ENCODE measurements around the gene RTL10. TPM values are rescaled to one million over a fixed set of nuclear protein-coding genes. Genes with fewer than 3 reads are reported as not detected.
A peak's percentile ranks its signal among the peaks of the same experiment; 100 is the strongest.

RTL10 gene
- total RNA-seq, 4 donors from 2014 or later, result 3.5 to 12.8 (median 5.0) TPM

DNA sequence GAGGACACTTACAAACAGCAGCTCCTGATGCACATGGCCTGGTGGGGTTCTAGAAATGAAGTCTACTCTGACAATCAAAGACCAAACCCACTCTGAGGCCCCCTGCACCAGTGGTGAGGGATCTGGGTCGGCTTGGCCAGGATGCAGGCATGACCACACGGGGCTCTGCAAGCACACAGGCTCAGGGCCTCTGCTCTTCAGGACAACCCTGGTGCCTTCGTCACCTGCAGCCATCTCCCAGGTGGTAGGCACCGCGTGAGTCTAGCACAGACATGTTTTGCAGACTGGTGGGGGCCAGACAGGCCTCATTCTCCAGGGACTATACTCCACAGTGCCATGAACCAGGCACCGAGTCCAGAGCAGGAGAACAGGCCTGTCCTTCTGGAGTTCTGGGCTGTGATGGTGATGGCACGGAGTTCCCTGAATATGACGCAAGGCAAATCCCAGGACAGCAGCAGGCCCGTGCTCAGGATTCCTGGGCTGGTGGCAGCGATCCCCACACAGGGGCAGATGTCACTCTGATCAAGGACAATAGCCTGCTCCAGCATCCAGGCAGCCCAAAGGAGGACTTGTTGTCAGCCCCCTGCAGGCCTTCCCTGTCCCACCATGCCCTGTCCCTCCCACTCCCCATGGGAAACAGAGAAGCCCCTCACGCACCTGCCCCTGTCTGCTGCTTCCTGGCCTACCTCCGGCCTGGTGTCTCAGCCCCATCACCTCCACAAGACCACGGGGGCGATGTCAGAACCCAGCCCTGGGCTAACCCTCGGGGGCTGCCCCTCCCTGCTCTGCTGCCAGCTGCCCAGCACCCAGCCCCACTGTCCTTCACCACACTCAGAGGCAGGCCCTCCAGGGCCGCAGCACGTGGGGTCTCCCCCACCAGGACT, 36.1 kb downstream of the RTL10 start:
- Histone ChIP-seq H3K27ac (no peak overlapping the region), H3K27me3 (no peaks in the 10 kb centered on the region), H3K36me3 (no peaks in the 10 kb centered on the region), H3K9me3 (no peaks in the 10 kb centered on the region), H3K4me1 (no peaks in the 10 kb centered on the region), H3K4me3 (no peak overlapping the region)
- ATAC-seq, result peak in 1 of 2 donors; percentile 26
- TF ChIP-seq POLR2A (IDR thresholded peaks at IDR 0.05), result no peak
- TF ChIP-seq, protein P1, sequence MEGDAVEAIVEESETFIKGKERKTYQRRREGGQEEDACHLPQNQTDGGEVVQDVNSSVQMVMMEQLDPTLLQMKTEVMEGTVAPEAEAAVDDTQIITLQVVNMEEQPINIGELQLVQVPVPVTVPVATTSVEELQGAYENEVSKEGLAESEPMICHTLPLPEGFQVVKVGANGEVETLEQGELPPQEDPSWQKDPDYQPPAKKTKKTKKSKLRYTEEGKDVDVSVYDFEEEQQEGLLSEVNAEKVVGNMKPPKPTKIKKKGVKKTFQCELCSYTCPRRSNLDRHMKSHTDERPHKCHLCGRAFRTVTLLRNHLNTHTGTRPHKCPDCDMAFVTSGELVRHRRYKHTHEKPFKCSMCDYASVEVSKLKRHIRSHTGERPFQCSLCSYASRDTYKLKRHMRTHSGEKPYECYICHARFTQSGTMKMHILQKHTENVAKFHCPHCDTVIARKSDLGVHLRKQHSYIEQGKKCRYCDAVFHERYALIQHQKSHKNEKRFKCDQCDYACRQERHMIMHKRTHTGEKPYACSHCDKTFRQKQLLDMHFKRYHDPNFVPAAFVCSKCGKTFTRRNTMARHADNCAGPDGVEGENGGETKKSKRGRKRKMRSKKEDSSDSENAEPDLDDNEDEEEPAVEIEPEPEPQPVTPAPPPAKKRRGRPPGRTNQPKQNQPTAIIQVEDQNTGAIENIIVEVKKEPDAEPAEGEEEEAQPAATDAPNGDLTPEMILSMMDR (IDR thresholded peaks at IDR 0.05 in 4 of 5, conservative IDR thresholded peaks at IDR 0.05 in 1 of 5), result no peak
- in situ Hi-C loops (cut with MboI; ENCODE audit: low sequenced_read_pairs in 4 of 4) (no loop called here), intact Hi-C loops (cut with DNase I; ENCODE audit: low total_unique reads) (no loop called here)
- no peak for DNase-seq

DNA sequence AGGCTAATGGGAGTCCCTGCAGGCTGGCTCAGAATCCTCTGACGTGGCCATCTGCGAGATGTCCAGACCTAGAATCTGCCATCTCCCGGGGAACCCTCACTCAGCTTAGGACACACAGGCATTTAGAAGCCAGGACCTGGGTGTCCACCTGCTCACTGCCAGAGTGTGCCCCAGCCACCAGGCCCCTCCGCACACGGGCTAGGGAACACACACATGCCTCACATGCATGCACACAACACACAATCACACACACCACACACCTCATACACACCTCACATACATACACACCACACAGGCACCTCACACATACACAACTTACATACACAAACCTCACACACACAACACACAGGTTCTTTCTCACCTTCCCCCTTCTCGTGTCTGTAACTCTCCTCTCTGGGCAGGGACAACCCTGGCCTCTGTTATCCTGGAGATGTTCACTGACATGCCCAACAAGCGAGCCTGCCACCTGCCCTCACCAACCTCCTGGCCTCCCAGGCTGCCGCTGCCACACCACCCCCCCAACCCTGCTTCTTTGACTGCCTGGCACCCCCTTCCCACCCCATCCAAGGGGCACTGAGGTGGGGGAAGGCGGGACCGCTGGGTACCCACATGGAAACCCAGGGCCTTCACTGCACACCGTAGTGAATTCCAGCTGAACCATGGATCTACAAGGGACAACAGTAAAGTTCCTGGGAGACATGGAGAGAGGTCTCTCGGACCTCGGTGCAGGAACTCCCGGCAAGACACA, 38.1 kb downstream of the RTL10 start:
- H3K27me3 ChIP-seq, result no peaks in the 10 kb centered on the region
- no peaks in the 10 kb centered on the region for H3K9me3 ChIP-seq
- in situ Hi-C loops (cut with MboI; ENCODE audit: low sequenced_read_pairs in 4 of 4), result no loop called here
- no peaks in the 10 kb centered on the region for H3K36me3 ChIP-seq
- H3K4me1 ChIP-seq, result no peaks in the 10 kb centered on the region
- ATAC-seq (no peak), DNase-seq (no peak)
- H3K27ac ChIP-seq, result no peak overlapping the region
- intact Hi-C loops (cut with DNase I; ENCODE audit: low total_unique reads), result no loop called here
- no peak overlapping the region for H3K4me3 ChIP-seq
- no peak for TF ChIP-seq POLR2A (IDR thresholded peaks at IDR 0.05)
- TF ChIP-seq, protein P1 (IDR thresholded peaks at IDR 0.05 in 4 of 5, conservative IDR thresholded peaks at IDR 0.05 in 1 of 5), result no peak

DNA sequence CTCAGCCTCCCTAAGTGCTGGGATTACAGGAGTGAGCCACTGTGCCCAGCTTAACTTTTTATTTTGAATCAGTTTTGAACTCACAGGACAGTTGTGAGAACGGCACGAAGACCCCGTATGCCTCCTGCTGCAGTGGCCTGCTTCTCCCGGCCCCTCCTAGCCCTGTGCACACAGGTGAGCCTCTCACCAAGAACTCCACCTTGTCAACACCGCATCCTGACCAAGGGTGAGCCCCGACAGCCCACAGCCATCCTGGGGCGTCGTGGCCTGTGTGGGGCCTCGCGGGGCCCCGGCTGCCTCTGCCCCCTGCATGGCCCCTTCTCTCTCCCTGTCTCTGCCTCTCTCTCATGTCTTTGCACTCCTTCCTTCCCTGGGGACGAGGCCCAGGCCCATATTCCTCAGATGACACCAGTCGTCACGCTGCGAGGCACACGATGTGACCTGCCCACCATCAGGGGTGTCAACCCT, 38.8 kb downstream of the RTL10 start:
- H3K36me3 ChIP-seq, result no peaks in the 10 kb centered on the region
- no peaks in the 10 kb centered on the region for H3K4me1 ChIP-seq
- TF ChIP-seq, protein P1 (IDR thresholded peaks at IDR 0.05 in 4 of 5, conservative IDR thresholded peaks at IDR 0.05 in 1 of 5), result no peak
- no peak for TF ChIP-seq POLR2A (IDR thresholded peaks at IDR 0.05)
- no peak for ATAC-seq
- DNase-seq, result no peak
- in situ Hi-C loops (cut with MboI; ENCODE audit: low sequenced_read_pairs in 4 of 4) (no loop called here), intact Hi-C loops (cut with DNase I; ENCODE audit: low total_unique reads) (no loop called here)
- H3K27ac ChIP-seq, result no peak overlapping the region
- no peaks in the 10 kb centered on the region for H3K27me3 ChIP-seq
- H3K9me3 ChIP-seq, result no peaks in the 10 kb centered on the region
- no peak overlapping the region for H3K4me3 ChIP-seq

DNA sequence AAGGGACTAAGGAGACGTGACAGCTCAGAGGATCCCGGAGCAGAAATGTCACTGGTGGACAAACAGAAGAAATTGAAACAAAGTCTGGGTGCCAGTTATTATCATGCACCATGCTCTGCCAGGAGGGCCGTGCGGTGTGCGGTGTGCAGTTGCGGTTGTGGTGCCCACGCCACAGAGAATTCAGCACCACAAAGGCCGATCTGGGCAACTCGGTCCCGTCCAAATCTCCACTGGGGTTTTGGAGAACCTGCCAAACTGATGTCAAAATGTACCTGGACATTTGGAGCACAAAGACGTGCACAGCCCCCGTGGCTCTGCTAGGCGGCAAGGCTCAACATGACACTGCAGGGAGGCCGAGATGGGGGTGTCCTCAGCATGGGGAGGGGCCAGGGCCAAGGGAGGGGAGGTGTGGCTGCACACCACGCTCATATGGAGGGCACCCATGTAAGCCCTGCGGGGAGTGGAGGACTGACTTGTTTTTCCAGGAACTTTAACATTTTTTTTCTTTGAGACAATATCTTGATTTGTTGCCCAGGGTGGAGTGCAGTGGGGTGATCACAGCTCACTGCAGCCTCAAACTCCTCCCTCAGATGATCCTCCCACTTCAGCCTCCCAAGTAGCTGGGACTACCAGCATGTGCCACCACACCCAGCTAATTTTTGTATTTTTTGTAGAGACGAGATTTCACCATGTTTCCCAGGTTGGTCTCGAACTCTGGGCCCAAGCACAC, 39.4 kb downstream of the RTL10 start:
- in situ Hi-C loops (cut with MboI; ENCODE audit: low sequenced_read_pairs in 4 of 4), result no loop called here

More for the DNA sequence above, 39.4 kb downstream of the RTL10 start:
- intact Hi-C loops (cut with DNase I; ENCODE audit: low total_unique reads), result no loop called here
- Histone ChIP-seq H3K27ac (no peak overlapping the region), H3K9me3 (no peaks in the 10 kb centered on the region), H3K27me3 (no peaks in the 10 kb centered on the region), H3K4me3 (no peak overlapping the region), H3K36me3 (no peaks in the 10 kb centered on the region), H3K4me1 (no peaks in the 10 kb centered on the region)
- no peak for ATAC-seq
- TF ChIP-seq, protein P1 (IDR thresholded peaks at IDR 0.05 in 4 of 5, conservative IDR thresholded peaks at IDR 0.05 in 1 of 5), result no peak
- no peak for TF ChIP-seq POLR2A (IDR thresholded peaks at IDR 0.05)
- no peak for DNase-seq

All from gastrocnemius medialis (tissue), 4 donors.